Transverse colon (tissue), 4 donors: Measurements from ENCODE around the gene ONECUT2. TPM values are rescaled to one million over a fixed set of nuclear protein-coding genes. Genes with fewer than 3 reads are reported as not detected.

Experiments
- DNase-seq: peaks from one replicate; pipeline ENCODE4 v3.0.0-alpha.2; 2019
- H3K27ac ChIP-seq, 4 donors: fragments of 200-600 bp; sonication (generic); 2 replicates each; pipeline ENCODE4 v1.5.1; 2016 to 2018; ENCODE audit warnings: inconsistent platforms in 4 of 4
- H3K27me3 ChIP-seq: fragments of 200-600 bp; sonication (generic); 2 replicates; pipeline ENCODE4 v1.5.1; 2017; ENCODE audit warnings: inconsistent platforms
- H3K36me3 ChIP-seq, 4 donors: fragments of 200-600 bp; sonication (generic); 2 replicates each; pipeline ENCODE4 v1.5.1; 2017 to 2019; ENCODE audit warnings: inconsistent platforms in 4 of 4
- H3K4me1 ChIP-seq, 4 donors: fragments of 200-600 bp; sonication (generic); 2 replicates each; pipeline ENCODE4 v1.5.1; 2017 to 2020; ENCODE audit warnings: inconsistent platforms in 4 of 4
- H3K4me3 ChIP-seq, 4 donors: fragments of 200-600 bp; sonication (generic); 1 replicate in 1 of 4; 2 replicates in 3 of 4; pipeline versions ENCODE4 v1.5.1 to v1.6.1; 2017 to 2019; ENCODE audit warnings: inconsistent platforms in 4 of 4
- H3K9me3 ChIP-seq, 2 donors: fragments of 200-600 bp; sonication (generic); 2 replicates each; pipeline ENCODE4 v1.5.1; 2017 to 2019; ENCODE audit warnings: inconsistent platforms in 2 of 2
- CTCF ChIP-seq, 5 experiments: fragments of 200-600 bp in 3 of 5; fragments of 450-650 bp in 2 of 5; sonication (generic) in 3 of 5; IDR thresholded peaks; 1 replicate in 2 of 5; 2 replicates in 3 of 5; pipeline ENCODE4 v1.5.1; 2016 to 2017; ENCODE audit warnings: antibody characterized with exemption in 5 of 5, inconsistent platforms in 3 of 5, mild to moderate bottlenecking in 2 of 5, moderate library complexity in 1 of 5
- EP300 ChIP-seq: sonication (generic); formaldehyde crosslinking; IDR thresholded peaks from one replicate; pipeline ENCODE4 v1.6.1; 2017; ENCODE audit warnings: antibody characterized with exemption, low read depth
- POLR2A ChIP-seq: fragments of 450-650 bp; IDR thresholded peaks from one replicate; pipeline ENCODE4 v1.6.1; 2016; ENCODE audit warnings: antibody characterized with exemption, mild to moderate bottlenecking, moderate library complexity
- POLR2AphosphoS5 ChIP-seq, 3 donors: sonication (generic); formaldehyde crosslinking; IDR thresholded peaks; one replicate each; pipeline ENCODE4 v1.6.1; 2016; ENCODE audit warnings: antibody characterized with exemption in 3 of 3
- WGBS, 2 donors: methylation state at CpG; one replicate each; pipeline ENCODE4 v1.1.5; 2018; ENCODE audit warnings: low coverage in 1 of 2; 5-methylcytosine and 5-hydroxymethylcytosine counted together
- in situ Hi-C, 4 donors: fragments of 200-750 bp; cut with MboI; loops; one replicate each; pipeline versions ENCODE4 v1.15.0 to v1.15.1; 2017; ENCODE audit warnings: low sequenced_read_pairs in 3 of 4, low pct_ligation_motif_present in 1 of 4, low pct_unique_long_range_greater_than_20kb in 1 of 4
- intact Hi-C: fragments of 100-400 bp; cut with DNase I; formaldehyde crosslinking; loops from one replicate; pipeline ENCODE4 v1.15.1; 2023; ENCODE audit warnings: low total_unique reads
- total RNA-seq, 4 donors: library from RNA; depleted of rRNA; stranded (reverse); fragments of >200 nt; gene quantifications; one replicate each; pipeline ENCODE4 v1.1.0, GENCODE V29; 2016

The ONECUT2 gene
- total RNA-seq, 4 donors from 2014 or later = 0.14 to 0.48 TPM; not detected in 2

DNA sequence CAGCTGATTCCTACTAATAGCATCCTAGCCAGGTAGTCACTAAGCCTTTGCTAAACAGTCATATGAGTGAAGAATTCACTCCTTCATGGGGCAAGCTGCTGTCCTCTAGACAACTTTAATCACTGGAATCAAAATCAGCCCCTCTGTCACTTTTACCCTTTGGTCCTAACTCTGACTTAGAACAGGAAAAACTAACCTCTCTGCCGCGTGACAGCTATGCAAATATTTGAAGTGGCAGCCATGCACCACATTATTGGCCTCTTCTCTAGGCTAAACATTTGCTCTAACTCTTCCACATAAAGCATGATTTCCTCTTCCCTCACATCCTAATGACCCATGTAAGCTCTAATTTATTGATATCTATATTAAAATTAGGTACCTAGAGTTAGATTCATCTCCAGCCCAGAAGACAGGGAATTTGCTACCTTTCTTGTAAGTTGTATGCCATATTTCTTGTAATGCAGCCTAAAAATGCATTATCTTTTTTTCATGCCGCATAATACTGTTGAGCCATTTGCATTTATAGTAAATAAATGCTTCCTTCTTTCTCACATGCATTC lies 12.8 kb upstream of the ONECUT2 start:
- DNase-seq = no peak
- Histone ChIP-seq H3K27ac (no peak overlapping the region), H3K4me3 (no peak overlapping the region), H3K4me1 (peaks cover 0 to 2% (median under 1%) of the 10 kb centered on the region in 4 donors), H3K27me3 (peaks cover 63% of the 10 kb centered on the region), H3K9me3 (no peaks in the 10 kb centered on the region), H3K36me3 (no peaks in the 10 kb centered on the region)
- intact Hi-C loops (no loop called here), in situ Hi-C loops (no loop called here)
- TF ChIP-seq EP300 (no peak), POLR2A (no peak), POLR2AphosphoS5 (IDR thresholded peaks at IDR 0.05) (no peak), CTCF (IDR thresholded peaks at IDR 0.05) (no peak)
- 42 to 54% methylated on average over 3 of the region's 3 CpGs for WGBS, 2 donors

GRCh38 chr18:57423821-57424220 lies 11.4 kb upstream of the ONECUT2 start:
- no peak for DNase-seq
- Histone ChIP-seq H3K4me1 (peaks cover 0 to 14% (median 10%) of the 10 kb centered on the region in 4 donors), H3K4me3 (no peak overlapping the region), H3K36me3 (no peaks in the 10 kb centered on the region), H3K27me3 (peaks cover 72% of the 10 kb centered on the region), H3K9me3 (no peaks in the 10 kb centered on the region), H3K27ac (no peak overlapping the region)
- TF ChIP-seq POLR2AphosphoS5 (IDR thresholded peaks at IDR 0.05) (no peak), EP300 (no peak), POLR2A (no peak)
- intact Hi-C loops (no loop called here), in situ Hi-C loops (no loop called here)

- intact Hi-C loops (no loop called here), in situ Hi-C loops (no loop called here)
- no peak overlapping the region for H3K27ac ChIP-seq
- H3K4me1 ChIP-seq = peaks cover 0 to 18% (median 14%) of the 10 kb centered on the region in 4 donors
- H3K9me3 ChIP-seq = no peaks in the 10 kb centered on the region
- H3K27me3 ChIP-seq = peaks cover 81% of the 10 kb centered on the region
- no peaks in the 10 kb centered on the region for H3K36me3 ChIP-seq
- 68 to 70% methylated on average over 4 to 5 of the region's 5 CpGs for WGBS, 2 donors
- H3K4me3 ChIP-seq = no peak overlapping the region
- DNase-seq = no peak
- TF ChIP-seq EP300 = no peak
- no peak for TF ChIP-seq CTCF (IDR thresholded peaks at IDR 0.05)
- no peak for TF ChIP-seq POLR2AphosphoS5 (IDR thresholded peaks at IDR 0.05)
- TF ChIP-seq POLR2A = no peak
These were observed 10.1 kb upstream of the ONECUT2 start for GRCh38 chr18:57425096-57425495.

- in situ Hi-C loops = no loop called here
- DNase-seq = no peak
- peaks cover 0 to 19% (median 17%) of the 10 kb centered on the region in 4 donors for H3K4me1 ChIP-seq
- intact Hi-C loops = no loop called here
- H3K27ac ChIP-seq = no peak overlapping the region
- H3K36me3 ChIP-seq = no peaks in the 10 kb centered on the region
- peaks cover 87% of the 10 kb centered on the region for H3K27me3 ChIP-seq
- 64 to 70% methylated on average over 2 to 4 of the region's 4 CpGs for WGBS, 2 donors
- no peak overlapping the region for H3K4me3 ChIP-seq
- no peaks in the 10 kb centered on the region for H3K9me3 ChIP-seq
- TF ChIP-seq POLR2AphosphoS5 (IDR thresholded peaks at IDR 0.05) = no peak
- TF ChIP-seq EP300 = no peak
- no peak for TF ChIP-seq POLR2A
- TF ChIP-seq CTCF (IDR thresholded peaks at IDR 0.05) = no peak
These were observed 9.0 kb upstream of the ONECUT2 start for GRCh38 chr18:57426187-57426586.
